DMS114 treated with DMSO at 0.1 percent for 48 hours (cell line): Measurements from ENCODE around the gene TRAF7.

ENCODE experiments used
- DNase-seq: peaks from one replicate; lab custom pipeline; 2025; ENCODE audit not compliant: unreplicated experiment; lab: John Stamatoyannopoulos, UW

Gene TRAF7

GRCh38 chr16:2180962-2181923, 25.7 kb downstream of the TRAF7 start:
- DNase-seq = no peak

DNA sequence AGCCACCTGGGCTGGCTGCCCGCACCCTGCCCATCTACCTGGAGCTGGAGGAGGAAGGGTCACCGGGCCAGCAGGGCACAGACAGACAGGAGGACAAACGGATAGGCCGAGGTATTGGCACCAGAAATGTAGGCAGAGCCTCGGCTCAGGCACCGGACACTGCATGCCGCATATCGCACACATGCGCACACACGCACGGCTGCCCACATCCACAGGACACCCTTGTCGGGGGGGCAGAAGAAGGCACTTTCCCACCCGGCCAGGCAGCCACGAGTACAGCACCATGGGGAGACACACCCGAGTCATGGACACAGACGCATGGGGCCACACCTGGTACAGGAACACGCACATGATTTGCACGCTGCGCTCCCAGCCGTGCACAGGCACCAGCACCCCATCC, 26.4 kb downstream of the TRAF7 start:
- DNase-seq = no peak

DNA sequence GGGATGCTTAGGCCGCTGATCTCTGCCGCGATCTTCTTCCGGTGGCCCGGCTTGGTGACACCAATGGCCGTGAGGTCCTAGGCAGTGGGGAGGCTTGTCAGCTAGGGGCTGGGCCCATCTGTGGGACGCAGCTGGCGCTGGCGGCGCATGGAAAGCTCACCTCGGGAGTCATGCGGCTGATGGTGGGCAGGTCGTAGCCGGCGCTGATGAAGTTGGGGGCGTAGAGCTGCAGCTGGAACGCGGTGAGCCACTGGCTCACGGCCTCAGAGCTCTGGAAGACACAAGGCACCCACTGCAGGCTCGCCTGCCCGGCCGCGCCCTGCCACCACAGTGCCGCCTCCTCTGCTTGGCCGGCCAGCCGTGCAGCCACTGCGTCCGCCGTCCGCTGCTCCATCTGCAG, 28.1 kb downstream of the TRAF7 start:
- DNase-seq = no peak

DNA sequence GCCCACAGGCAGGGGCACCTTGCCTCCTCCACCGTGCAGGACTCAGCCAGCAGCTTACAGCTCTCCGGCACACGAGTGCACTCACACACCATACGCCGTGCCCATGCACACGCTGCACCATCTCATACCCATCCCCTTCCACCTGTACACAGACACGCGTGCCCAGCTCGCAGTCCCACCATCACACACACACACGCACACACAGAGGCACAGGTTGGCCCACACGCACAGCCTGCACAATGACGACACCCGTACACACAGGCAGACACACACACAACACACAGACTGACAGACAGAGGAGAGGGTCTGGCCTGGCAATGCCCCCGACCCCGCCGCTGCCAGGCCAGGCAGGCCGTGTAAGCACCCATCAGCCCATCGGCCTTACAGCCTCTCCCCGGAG, 28.8 kb downstream of the TRAF7 start:
- no peak for DNase-seq

DNA sequence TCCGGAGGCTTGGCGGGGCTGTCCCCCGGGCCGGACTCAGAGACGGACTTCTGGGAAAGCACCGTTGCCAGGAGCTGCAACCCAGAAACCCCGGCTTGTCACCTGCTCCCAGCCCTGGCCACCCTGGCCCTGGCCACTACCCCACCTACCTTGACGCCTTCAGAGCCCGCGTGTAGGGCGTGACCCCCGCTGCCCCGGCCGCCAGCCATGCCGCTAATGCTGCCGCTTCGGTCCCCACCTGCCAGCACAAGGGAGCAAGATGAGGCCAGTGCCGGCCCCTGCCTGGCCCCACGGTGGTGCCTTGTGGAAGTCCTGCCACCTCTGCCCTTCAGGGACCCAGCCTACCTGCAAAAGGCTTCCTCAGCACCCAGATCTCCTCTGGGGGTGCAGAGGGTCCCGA, 29.4 kb downstream of the TRAF7 start:
- no peak for DNase-seq

DNA sequence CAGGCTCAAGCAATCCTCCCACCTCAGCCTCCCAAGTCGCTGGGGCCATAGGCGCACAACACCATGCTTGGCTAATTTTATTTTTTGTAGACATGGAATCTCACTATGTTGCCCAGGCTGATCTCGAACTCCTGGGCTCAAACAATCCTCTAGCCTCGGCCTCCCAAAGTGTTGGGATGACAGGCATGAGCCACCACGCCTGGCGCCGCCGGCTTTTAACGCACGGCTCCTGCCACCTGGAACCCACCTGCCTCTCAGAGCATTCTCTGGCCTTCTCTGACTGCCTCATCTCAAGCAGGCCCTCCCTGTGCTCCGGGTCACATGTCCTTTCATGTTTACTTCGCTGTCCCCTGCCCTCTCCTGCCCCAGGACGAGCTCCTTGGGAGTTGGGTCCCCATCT, 30.5 kb downstream of the TRAF7 start:
- no peak for DNase-seq

DNA sequence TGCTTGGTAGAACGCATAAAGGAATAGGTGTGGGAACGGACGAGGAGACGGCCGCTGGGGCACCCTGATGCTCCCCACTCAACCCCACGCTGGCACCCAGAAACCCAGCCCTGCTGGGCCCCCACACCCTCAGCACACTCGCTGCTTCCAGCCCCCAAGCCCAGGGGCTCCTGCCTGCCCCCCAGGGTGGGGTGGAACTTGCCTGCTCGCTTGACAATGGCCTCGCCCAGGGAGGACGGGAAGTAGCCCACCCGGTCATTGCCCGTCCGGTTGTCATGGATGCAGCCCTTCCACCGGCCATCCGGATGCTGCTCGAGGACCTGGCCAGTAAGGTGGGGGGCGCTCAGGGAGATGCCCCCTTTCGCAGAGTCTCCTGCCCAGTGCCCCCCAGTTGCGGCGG, 30.9 kb downstream of the TRAF7 start:
- DNase-seq = no peak

GRCh38 chr16:2187212-2187611, 31.6 kb downstream of the TRAF7 start:
- no peak for DNase-seq

DNA sequence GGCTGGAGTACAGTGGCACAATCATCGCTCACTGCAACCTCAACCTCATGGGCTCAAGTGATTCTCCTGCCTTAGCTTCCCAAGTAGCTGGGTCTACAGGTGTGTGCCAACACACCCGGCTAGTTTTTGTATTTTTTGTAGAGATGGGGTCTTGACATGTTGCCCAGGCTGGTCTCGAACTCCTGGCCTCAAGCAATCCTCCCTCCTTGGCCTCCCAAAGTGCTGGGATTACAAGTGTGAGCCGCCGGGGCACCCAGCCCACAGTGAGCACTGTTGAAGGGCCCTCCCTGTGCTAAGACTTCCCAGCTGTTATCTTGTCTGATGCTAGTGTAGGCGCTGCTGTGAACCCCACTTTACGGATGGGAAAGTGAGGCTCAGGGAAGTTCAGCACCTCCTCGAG, 32.8 kb downstream of the TRAF7 start:
- no peak for DNase-seq

DNA sequence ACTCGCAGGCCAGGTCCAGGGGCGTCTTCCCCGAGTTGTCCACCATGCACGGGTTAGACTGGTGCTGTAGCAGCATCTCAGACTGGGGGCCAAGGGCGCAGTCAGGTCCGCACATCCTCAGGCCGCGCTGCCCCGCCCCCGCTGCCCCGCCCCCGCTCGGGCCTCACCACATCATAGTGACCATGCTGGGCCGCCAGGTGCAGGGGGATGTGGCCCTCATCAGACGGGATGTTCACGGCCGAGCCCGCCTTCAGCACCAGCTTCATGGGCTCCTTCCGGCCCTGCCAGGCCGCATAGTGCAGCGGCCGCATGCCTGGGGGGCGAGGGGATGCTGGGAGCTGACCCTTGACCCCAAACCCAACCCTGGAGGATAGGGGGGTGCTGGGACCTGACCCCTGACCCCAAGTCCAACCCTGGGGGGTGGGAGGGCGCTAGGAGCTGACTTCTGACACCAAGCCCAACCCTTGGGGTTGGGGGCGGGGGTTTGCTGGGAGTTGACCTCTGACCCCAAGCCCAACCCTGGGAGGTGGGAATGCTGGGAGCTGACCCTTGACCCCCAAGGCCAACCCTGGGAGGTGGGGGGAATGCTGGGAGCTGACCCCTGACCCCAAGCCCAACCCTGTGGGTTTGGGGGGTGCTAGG, 33.8 kb downstream of the TRAF7 start:
- DNase-seq = no peak

GRCh38 chr16:2190002-2190658, 34.5 kb downstream of the TRAF7 start:
- no peak for DNase-seq

DNA sequence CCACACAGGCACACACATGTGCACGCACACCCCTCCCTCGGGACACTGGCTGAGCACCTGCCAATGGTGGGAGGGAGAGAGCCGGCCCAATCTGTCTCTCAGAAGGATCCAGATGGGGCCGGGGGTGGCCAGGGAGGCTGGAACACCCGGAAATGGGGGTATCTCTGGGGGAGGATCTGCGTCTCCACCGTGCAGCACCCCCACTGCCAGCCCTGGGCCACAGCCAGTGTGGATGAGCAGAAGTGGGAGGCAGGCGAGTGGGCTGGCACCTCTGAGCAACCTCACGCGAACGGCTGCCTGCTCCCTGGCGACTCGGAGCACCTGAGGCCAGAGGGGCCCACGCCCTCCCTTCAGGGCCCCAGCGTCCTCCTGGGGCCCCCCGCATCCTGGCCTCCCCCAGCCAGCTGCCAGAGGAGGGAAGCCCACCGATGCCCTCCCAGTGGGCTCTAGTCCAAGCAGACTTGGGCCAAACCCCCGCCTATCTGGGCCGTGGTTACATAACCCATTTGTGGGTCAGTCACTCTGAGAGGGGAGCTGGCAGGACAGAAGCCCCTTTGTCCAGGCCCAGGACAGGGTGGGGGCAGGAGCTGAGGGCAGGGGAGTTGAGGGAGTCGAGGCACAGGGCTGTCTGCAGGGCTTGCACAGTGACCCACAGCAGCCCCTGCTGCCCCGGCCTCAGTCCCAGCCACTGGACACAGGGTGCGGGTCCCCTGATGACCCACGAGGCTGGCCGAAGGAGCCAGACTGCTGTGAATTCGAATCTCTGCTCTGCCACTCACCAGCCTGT, 35.3 kb downstream of the TRAF7 start:
- no peak for DNase-seq

GRCh38 chr16:2191446-2191706, 35.8 kb downstream of the TRAF7 start:
- DNase-seq = no peak

DNA sequence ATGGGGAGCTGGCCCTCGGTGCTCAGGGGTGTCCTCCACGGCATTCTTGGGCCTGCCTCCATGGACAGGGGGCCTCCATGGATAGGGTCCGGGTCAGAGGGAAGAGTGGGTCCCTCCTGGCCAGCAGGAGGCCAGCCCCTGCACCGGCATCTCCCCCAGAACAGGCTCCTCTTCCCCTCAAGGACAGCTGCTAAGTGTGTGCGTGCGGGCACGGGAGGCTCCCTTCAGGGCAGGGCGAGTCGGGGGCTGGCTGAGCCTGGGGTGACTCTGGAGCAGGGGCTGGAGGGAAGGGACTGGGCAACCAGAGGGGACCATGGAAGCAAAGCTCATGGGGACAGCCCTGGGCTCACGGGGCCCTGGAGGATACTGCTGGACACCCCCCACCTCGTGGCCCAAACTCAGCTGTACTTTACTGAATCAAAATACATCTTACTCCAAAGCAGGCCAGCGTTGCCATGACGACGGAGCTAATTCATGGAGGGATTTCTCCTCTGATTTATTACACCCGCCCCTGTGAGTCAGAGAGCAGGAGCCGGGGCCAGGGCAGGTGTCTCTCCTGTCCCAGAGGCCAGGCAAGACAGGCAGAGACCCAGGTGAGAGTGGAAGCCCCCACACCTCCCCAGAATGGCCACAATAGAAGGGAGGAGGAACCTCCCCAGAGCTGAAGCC, 38.7 kb downstream of the TRAF7 start:
- no peak for DNase-seq

DNA sequence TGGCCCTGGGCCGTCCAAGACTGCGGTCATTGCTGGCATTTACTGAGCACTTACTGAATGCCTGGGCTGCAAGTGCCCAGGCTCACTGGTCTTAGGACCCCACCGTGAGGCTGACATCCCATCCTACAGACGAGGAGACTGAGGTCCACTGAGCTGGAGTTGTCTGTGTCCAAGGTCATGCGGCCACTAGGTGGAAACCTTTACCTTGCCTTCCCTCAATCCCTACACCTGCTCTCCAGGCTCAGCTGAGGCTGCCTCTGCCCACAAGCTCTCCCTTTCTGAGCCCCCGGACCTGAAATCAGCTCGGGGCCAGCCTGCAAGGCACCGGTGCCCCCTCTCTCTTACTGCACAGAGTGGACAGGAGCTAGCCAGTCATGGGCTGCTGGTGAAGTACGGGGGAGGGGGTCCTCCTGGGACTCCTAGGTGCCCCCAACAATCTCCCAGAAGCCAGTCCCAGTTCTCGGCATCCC, 39.3 kb downstream of the TRAF7 start:
- no peak for DNase-seq

- no peak for DNase-seq
Measured at GRCh38 chr16:2195322-2196161, 40.0 kb downstream of the TRAF7 start.

DNA sequence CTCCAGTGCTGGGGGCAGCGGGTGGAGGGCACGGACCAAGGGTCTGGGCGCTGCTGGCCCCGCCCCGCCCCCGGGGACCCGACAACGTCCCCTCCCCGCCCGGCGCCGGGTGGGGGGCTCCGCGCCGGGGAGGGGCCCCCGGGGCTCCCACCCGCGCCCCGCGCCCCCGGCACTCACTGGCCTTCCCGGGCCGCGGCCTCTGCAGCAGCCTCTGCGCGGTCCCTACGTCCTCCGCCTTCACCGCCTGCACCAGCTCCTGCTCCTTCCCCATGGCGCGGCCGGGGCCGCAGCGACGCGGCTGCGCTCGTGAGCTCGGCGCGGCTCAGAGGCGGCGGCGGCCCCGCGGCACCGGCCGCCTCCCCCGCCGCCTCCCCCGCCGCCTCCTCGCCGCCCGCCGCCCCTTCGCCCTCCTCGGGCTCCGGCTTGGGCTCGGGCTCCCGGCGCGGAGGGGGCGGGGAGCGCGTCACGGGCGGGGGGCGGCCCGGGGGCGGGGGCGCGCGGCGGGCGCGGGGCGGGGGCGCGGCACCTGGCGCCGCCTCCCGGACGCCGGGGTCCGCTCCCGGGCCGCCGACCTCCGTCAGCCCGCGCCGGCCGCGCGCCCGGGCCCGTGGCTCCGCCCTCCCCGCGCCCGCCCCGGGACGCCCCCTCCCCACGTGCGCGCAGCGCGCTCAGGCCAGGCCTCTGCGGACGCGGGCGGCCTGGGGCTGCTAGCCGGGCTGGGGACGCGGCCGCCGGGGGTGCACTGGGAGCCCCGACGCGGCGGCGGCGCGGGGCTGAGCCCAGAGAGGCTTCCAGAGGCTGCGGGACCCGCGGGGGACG, 40.8 kb downstream of the TRAF7 start, which contains the start of gene CASKIN1:
Gene CASKIN1 (minus strand): TSS at position 444 of the 819 bp plus-strand sequence. CDS start 173 bp downstream, at position 271.
- DNase-seq = no peak

DNA sequence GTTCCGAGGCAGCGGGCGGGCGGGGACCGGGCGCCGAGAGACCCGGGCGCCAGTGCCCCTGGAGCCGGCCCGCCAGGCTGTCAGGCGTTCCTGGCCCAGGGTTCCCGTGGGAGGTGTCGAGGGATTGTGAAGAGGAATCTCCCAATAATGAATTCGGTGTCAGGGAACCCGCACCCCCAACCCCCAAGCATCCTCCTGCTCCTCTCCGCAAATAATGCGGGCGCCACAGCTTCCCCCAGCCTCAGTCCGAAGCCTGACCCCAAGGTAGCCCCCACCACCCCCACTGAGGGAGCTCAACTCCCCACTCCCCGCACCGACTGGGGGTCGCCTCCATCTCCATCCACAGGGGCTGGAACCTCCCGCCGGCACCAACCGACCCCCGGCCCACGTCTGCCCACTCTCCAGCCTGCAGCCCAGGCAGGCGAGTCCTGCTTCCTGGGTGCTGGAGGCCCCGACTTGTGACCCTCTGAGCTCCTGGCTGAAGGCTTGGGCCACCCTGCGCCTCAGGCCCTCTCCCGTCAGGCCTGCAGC, 41.5 kb downstream of the TRAF7 start:
- DNase-seq = no peak

- DNase-seq = no peak
Measured at GRCh38 chr16:2197765-2198164, 42.2 kb downstream of the TRAF7 start.
